ENCODE data around the gene CDC26.
"Not testable (repeated sequence)": the region's sequence is repeated elsewhere in the genome, so short reads cannot be mapped to it uniquely, and the experiment has no call there.

- not testable (repeated sequence) for TF ChIP-seq CTCF (IDR thresholded peaks at IDR 0.05; ENCODE audit: low read length); EZH2 (optimal IDR thresholded peaks at IDR 0.05; ENCODE audit: low read depth, low read length)
Measured at GRCh38 chr9:113249661-113250060, 25.7 kb downstream of the CDC26 start.
